Measurements from ENCODE around the gene PUS1.

The PUS1 gene

DNA sequence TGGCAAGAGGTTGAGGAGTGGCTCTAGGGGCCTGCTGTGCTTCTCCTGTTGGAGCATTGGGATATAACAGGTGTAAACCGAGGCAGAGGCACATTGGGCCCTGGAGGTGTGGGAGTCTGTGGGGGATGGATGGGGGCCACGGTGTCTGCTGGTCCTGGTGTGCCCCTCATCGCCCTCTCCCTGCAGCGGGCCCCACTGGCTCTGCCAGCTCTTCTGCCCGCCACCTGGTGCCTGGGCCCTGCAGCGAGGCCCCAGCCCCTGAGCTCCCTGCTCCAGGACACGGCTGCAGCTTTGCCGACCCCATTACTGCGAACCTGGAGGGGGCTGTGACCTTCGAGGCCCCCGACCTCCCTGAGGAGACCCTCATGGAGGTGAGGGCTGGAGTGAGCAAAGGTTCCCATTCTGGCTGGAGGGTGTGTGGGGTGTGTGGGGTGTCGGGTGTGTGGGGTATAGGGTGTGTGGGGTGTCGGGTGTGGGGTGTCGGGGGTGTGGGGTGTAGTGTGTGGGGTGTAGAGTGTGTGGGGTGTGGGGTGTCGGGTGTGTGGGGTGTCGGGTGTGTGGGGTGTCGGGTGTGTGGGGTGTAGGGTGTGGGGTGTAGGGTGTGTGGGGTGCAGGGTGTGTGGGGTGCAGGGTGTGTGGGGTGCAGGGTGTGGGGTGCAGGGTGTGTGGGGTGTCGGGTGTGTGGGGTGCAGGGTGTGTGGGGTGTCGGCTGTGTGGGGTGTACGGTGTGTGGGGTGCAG lies 10.6 kb upstream of the PUS1 start:
- DNase-seq (ENCODE audit: low read depth) = no peak
- TF ChIP-seq POLR2A (IDR thresholded peaks at IDR 0.05; ENCODE audit: extremely low read depth, insufficient read length) (no peak), MYC (IDR thresholded peaks at IDR 0.05; ENCODE audit: low read depth, low read length) (no peak)
- TF ChIP-seq, protein P1, sequence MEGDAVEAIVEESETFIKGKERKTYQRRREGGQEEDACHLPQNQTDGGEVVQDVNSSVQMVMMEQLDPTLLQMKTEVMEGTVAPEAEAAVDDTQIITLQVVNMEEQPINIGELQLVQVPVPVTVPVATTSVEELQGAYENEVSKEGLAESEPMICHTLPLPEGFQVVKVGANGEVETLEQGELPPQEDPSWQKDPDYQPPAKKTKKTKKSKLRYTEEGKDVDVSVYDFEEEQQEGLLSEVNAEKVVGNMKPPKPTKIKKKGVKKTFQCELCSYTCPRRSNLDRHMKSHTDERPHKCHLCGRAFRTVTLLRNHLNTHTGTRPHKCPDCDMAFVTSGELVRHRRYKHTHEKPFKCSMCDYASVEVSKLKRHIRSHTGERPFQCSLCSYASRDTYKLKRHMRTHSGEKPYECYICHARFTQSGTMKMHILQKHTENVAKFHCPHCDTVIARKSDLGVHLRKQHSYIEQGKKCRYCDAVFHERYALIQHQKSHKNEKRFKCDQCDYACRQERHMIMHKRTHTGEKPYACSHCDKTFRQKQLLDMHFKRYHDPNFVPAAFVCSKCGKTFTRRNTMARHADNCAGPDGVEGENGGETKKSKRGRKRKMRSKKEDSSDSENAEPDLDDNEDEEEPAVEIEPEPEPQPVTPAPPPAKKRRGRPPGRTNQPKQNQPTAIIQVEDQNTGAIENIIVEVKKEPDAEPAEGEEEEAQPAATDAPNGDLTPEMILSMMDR (IDR thresholded peaks at IDR 0.05; ENCODE audit: low read depth, low read length) = no peak
- TF ChIP-seq, protein P2, sequence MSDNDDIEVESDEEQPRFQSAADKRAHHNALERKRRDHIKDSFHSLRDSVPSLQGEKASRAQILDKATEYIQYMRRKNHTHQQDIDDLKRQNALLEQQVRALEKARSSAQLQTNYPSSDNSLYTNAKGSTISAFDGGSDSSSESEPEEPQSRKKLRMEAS (IDR thresholded peaks at IDR 0.05; ENCODE audit: low read depth, low read length) = no peak
- no peak overlapping the region for H3K4me3 ChIP-seq (ENCODE audit: low read depth, low read length)

DNA sequence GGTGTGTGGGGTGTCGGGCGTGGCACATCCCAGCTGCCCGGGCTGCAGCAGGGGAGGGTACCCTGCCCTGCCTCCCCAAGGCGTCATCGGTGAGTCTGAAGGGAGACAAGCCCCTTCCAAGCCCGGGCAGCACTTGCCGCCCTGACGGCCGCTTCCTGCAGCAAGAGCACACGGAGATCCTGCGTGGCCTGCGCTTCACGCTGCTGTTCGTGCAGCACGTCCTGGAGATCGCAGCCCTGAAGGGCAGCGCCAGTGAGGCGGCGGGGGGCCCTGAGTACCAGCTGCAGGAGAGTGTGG lies 10.1 kb upstream of the PUS1 start:
- TF ChIP-seq MYC (IDR thresholded peaks at IDR 0.05; ENCODE audit: low read depth, low read length) (no peak), POLR2A (IDR thresholded peaks at IDR 0.05; ENCODE audit: extremely low read depth, insufficient read length) (no peak)
- TF ChIP-seq, protein P1 (IDR thresholded peaks at IDR 0.05; ENCODE audit: low read depth, low read length) = no peak
- TF ChIP-seq, protein P2 (IDR thresholded peaks at IDR 0.05; ENCODE audit: low read depth, low read length) = no peak
- H3K4me3 ChIP-seq (ENCODE audit: low read depth, low read length) = no peak overlapping the region
- DNase-seq (ENCODE audit: low read depth) = no peak

DNA sequence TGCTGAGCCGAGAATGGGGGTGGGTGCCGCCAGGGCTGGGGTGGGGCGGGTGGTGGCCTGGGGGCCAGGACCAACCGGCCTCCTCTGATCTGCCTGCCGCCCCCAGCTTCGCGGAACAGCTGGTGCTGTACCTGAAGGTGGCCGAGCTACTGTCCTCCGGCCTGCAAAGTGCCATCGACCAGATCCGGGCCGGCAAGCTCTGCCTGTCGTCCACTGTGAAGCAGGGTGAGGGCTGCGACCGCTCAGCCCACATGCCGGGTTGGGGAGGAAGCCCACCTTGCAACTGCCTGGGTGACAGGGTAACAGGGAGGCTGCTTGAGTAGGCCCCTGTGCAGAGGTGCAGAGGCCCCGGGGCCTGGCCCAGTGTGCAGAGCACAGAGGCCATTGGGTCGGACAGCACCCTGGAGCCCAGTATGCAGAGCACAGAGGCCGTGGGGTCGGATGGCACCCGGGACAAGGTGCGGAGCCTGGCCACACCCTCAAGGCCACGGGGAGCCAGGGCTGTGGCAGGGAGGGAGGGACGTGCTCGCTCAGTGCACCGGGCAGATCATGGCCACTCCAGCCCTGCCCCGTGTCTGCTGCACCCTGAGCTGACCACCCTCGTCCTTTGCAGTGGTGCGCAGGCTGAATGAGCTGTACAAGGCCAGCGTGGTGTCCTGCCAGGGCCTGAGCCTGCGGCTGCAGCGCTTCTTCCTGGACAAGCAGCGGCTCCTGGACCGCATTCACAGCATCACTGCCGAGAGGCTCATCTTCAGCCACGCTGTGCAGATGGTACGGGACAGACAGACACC lies 9.5 kb upstream of the PUS1 start:
- DNase-seq (ENCODE audit: low read depth) = no peak
- TF ChIP-seq MYC (IDR thresholded peaks at IDR 0.05; ENCODE audit: low read depth, low read length) (no peak), POLR2A (IDR thresholded peaks at IDR 0.05; ENCODE audit: extremely low read depth, insufficient read length) (no peak)
- TF ChIP-seq, protein P2 (IDR thresholded peaks at IDR 0.05; ENCODE audit: low read depth, low read length) = no peak
- TF ChIP-seq, protein P1 (IDR thresholded peaks at IDR 0.05; ENCODE audit: low read depth, low read length) = no peak
- H3K4me3 ChIP-seq (ENCODE audit: low read depth, low read length) = no peak overlapping the region

DNA sequence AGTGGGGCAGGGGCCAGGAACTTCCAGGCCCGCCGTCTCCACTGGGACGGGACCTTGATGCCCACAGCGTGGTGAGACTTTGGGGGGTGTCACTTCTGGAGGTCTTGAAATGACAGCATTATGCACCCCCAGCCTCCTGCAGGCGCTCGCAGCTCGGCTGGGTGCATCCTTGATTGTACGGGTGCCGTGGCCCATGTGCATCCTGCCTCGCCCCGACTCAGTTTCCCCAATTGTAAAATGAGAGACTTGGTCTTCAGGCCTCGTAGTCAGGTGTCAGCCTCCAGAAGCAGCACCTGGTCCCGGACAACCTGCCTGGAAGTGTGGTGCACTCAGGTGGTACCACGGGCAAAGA lies 8.9 kb upstream of the PUS1 start:
- TF ChIP-seq, protein P2 (IDR thresholded peaks at IDR 0.05; ENCODE audit: low read depth, low read length) = no peak
- no peak for DNase-seq (ENCODE audit: low read depth)
- H3K4me3 ChIP-seq (ENCODE audit: low read depth, low read length) = no peak overlapping the region

DNA sequence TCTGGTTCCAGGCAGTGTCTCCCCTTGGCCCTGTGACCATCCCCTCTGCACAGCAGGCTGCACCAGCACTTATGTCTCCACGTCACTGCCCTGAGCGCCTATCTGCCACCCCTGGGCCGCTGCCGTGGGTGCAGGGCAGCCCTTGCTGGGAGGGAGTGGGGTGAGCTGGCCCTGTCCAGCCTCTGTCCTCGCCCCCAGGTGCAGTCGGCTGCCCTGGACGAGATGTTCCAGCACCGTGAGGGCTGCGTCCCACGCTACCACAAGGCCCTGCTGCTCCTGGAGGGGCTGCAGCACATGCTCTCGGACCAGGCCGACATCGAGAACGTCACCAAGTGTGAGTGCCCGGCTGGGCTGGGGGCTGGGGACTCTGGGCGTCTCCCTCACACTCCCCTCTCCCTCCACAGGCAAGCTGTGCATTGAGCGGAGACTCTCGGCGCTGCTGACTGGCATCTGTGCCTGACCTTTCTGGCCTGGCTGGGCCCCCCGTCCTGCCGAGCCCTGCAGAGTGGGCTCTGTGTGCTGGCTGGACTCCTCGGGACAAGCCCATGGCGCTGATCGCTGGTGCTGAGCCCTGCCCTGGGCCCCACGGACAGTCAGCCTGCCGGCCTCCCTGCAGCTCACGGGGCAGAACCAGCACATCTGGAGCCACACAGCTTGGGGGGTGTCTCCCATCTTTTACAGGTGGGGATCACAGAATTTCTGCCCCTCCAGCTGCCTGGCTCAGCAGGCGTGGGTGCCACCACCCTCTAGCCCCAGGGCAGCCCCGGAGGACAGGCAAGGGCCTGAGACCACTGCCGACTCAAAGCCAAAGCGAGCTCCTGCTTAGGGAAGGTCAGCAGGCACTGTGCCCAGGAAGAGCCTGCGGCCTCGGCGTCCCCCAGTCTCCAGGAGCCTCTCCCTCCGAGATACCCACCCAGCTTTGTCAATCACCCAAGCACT lies 7.9 kb upstream of the PUS1 start:
- TF ChIP-seq MYC (IDR thresholded peaks at IDR 0.05; ENCODE audit: low read depth, low read length) (no peak), POLR2A (IDR thresholded peaks at IDR 0.05; ENCODE audit: extremely low read depth, insufficient read length) (no peak)
- TF ChIP-seq, protein P2 (IDR thresholded peaks at IDR 0.05; ENCODE audit: low read depth, low read length) = no peak
- TF ChIP-seq, protein P1 (IDR thresholded peaks at IDR 0.05; ENCODE audit: low read depth, low read length) = no peak
- DNase-seq (ENCODE audit: low read depth) = no peak
- no peak overlapping the region for H3K4me3 ChIP-seq (ENCODE audit: low read depth, low read length)

Measured in NB4 (cell line).